ENCODE results near the gene PYGM.

PYGM gene

GRCh38 chr11:64791781-64792291 lies 32.1 kb upstream of the PYGM start:
- no peak for DNase-seq (ENCODE audit: low read depth)

- DNase-seq (ENCODE audit: low read depth) = no peak
Measured at GRCh38 chr11:64790205-64791095, 30.7 kb upstream of the PYGM start.

GRCh38 chr11:64789331-64790204 lies 29.8 kb upstream of the PYGM start:
- DNase-seq (ENCODE audit: low read depth) = no peak

- DNase-seq (ENCODE audit: low read depth) = no peak
Measured at GRCh38 chr11:64788321-64789215, 28.8 kb upstream of the PYGM start.

- DNase-seq (ENCODE audit: low read depth) = peak; percentile 36
Measured at GRCh38 chr11:64787526-64788320, 27.9 kb upstream of the PYGM start.

- no peak for DNase-seq (ENCODE audit: low read depth)
Measured at GRCh38 chr11:64786308-64786707, 26.5 kb upstream of the PYGM start.

GRCh38 chr11:64784813-64785581 lies 25.2 kb upstream of the PYGM start:
- no peak for DNase-seq (ENCODE audit: low read depth)

GRCh38 chr11:64778473-64779298 lies 18.9 kb upstream of the PYGM start, which contains the start of gene SF1:
Gene SF1, minus strand, starts transcription at chr11:64778542. Its CDS starts 150 bp downstream, at chr11:64778392.
- DNase-seq (ENCODE audit: low read depth) = peak; percentile 99

- DNase-seq (ENCODE audit: low read depth) = peak; percentile 49
Measured at GRCh38 chr11:64778223-64778472, 18.4 kb upstream of the PYGM start.

GRCh38 chr11:64777449-64778222 lies 17.9 kb upstream of the PYGM start:
- peak; percentile 70 for DNase-seq (ENCODE audit: low read depth)

GRCh38 chr11:64776875-64777274 lies 17.1 kb upstream of the PYGM start:
- no peak for DNase-seq (ENCODE audit: low read depth)

- DNase-seq (ENCODE audit: low read depth) = no peak
Measured at GRCh38 chr11:64776425-64776824, 16.7 kb upstream of the PYGM start.

- DNase-seq (ENCODE audit: low read depth) = no peak
Measured at GRCh38 chr11:64774144-64774543, 14.4 kb upstream of the PYGM start.

GRCh38 chr11:64772303-64773018 lies 12.7 kb upstream of the PYGM start:
- DNase-seq (ENCODE audit: low read depth) = no peak

GRCh38 chr11:64771861-64772260 lies 12.1 kb upstream of the PYGM start:
- no peak for DNase-seq (ENCODE audit: low read depth)

GRCh38 chr11:64770120-64770519 lies 10.3 kb upstream of the PYGM start:
- no peak for DNase-seq (ENCODE audit: low read depth)

- DNase-seq (ENCODE audit: low read depth) = no peak
Measured at GRCh38 chr11:64769283-64769682, 9.5 kb upstream of the PYGM start.

- no peak for DNase-seq (ENCODE audit: low read depth)
Measured at GRCh38 chr11:64768300-64768694, 8.5 kb upstream of the PYGM start.

Data from stimulated activated CD4-positive, alpha-beta T cell treated with anti-CD3 and anti-CD28 coated beads, Interleukin-2, amount 100 ng/mL, for 4 hours (primary cell).